ENCODE results near the gene MED27. TPM values are rescaled to one million over a fixed set of nuclear protein-coding genes. Genes with fewer than 3 reads are reported as not detected.

The MED27 gene
- total RNA-seq, 2 experiments from 2014 or later: 32.5 TPM

GRCh38 chr9:131826966-131827525 lies 252.6 kb downstream of the MED27 start:
- no peak overlapping the region for H3K27ac Mint-ChIP-seq
- H3K4me1 Mint-ChIP-seq (ENCODE audit: low read depth): no peaks in the 10 kb centered on the region
- no peak for DNase-seq
- no peaks in the 10 kb centered on the region for H3K36me3 Mint-ChIP-seq (ENCODE audit: low read depth)
- no peak for ATAC-seq
- H3K9me3 Mint-ChIP-seq: no peaks in the 10 kb centered on the region
- POLR2A ChIA-PET: no interaction called here
- no peak overlapping the region for H3K4me3 Mint-ChIP-seq
- intact Hi-C loops (cut with micrococcal nuclease): no loop called here
- TF ChIP-seq, protein P1, sequence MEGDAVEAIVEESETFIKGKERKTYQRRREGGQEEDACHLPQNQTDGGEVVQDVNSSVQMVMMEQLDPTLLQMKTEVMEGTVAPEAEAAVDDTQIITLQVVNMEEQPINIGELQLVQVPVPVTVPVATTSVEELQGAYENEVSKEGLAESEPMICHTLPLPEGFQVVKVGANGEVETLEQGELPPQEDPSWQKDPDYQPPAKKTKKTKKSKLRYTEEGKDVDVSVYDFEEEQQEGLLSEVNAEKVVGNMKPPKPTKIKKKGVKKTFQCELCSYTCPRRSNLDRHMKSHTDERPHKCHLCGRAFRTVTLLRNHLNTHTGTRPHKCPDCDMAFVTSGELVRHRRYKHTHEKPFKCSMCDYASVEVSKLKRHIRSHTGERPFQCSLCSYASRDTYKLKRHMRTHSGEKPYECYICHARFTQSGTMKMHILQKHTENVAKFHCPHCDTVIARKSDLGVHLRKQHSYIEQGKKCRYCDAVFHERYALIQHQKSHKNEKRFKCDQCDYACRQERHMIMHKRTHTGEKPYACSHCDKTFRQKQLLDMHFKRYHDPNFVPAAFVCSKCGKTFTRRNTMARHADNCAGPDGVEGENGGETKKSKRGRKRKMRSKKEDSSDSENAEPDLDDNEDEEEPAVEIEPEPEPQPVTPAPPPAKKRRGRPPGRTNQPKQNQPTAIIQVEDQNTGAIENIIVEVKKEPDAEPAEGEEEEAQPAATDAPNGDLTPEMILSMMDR (IDR thresholded peaks at IDR 0.05): no peak
- H3K27me3 Mint-ChIP-seq: peaks cover 7% of the 10 kb centered on the region
- CTCF ChIA-PET: interaction anchor here (1.3 kb wide), 1 partner anchor 64 kb away, joined by 3 read pairs; no protein-coding TSS in a partner anchor

DNA sequence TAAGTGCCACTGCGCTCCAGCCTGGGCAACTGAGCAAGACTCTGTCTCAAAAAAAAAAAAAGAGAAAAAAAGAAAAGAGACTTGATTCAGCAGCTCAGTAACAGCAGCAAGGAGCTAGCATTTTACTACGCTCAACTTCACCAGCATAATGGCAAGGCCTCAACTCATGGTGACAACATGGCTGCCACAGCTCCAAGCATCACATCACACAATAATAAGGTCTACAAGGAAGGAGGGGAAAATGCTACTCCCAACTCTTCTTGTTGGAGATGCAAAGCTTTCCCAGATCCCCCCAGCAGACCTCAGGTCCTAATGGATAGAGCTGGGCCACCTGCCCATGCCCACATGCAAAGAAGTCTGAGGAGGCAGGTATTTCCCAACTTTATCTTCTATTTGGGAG lies 253.6 kb downstream of the MED27 start:
- Mint-ChIP-seq H3K36me3 (ENCODE audit: low read depth) (no peaks in the 10 kb centered on the region), H3K27ac (no peak overlapping the region), H3K4me3 (no peak overlapping the region), H3K4me1 (ENCODE audit: low read depth) (no peaks in the 10 kb centered on the region), H3K27me3 (peaks cover 7% of the 10 kb centered on the region), H3K9me3 (no peaks in the 10 kb centered on the region)
- TF ChIP-seq, protein P1 (IDR thresholded peaks at IDR 0.05): no peak
- no peak for ATAC-seq
- CTCF ChIA-PET: interaction anchor here (0.9 kb wide), 1 partner anchor 344 kb away, joined by 3 read pairs; no protein-coding TSS in a partner anchor
- intact Hi-C loops (cut with micrococcal nuclease): no loop called here
- no peak for DNase-seq
- POLR2A ChIA-PET: no interaction called here

DNA sequence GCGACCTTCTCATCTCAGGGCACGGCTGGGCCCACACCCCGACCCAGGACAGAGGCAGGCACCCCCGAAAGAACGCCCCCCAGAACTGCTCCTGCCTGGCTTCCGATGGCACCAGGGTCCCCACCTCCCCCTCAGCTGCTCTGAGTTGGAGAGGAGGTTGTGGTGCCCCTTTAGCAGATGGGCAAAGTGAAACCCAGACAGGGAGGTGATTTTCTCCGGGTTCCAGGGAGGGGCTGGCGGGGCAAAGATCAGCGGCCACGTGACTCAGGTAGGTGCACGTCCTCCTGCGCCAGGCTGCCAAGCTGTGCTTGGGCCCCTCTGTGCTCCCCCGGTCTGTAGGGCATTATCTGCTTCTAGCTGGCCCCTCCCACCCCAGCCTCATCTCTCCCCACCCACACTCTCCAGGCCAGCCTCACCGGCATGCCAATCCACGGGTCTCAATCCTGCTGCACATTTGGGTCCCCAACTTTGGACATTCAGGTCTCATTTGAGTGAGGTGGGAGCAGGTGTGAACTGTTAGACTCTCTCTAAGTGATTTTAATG lies 254.6 kb downstream of the MED27 start:
- CTCF ChIA-PET: interaction anchor here (0.9 kb wide), 1 partner anchor 345 kb away, joined by 3 read pairs; no protein-coding TSS in a partner anchor
- no peaks in the 10 kb centered on the region for H3K9me3 Mint-ChIP-seq
- H3K27me3 Mint-ChIP-seq: peaks cover 12% of the 10 kb centered on the region
- H3K4me1 Mint-ChIP-seq (ENCODE audit: low read depth): no peaks in the 10 kb centered on the region
- no peak overlapping the region for H3K27ac Mint-ChIP-seq
- DNase-seq: no peak
- POLR2A ChIA-PET: no interaction called here
- TF ChIP-seq, protein P1 (IDR thresholded peaks at IDR 0.05): no peak
- H3K36me3 Mint-ChIP-seq (ENCODE audit: low read depth): no peaks in the 10 kb centered on the region
- no peak overlapping the region for H3K4me3 Mint-ChIP-seq
- ATAC-seq: no peak
- intact Hi-C loops (cut with micrococcal nuclease): no loop called here

- ChIA-PET CTCF (no interaction called here), POLR2A (interaction anchor here (1.2 kb wide), 1 partner anchor 15 kb away, joined by 3 read pairs; no protein-coding TSS in a partner anchor)
- intact Hi-C loops (cut with micrococcal nuclease): no loop called here
- no peaks in the 10 kb centered on the region for H3K9me3 Mint-ChIP-seq
- H3K36me3 Mint-ChIP-seq (ENCODE audit: low read depth): no peaks in the 10 kb centered on the region
- DNase-seq (no peak), ATAC-seq (no peak)
- H3K4me1 Mint-ChIP-seq (ENCODE audit: low read depth): no peaks in the 10 kb centered on the region
- peaks cover 13% of the 10 kb centered on the region for H3K27me3 Mint-ChIP-seq
- H3K4me3 Mint-ChIP-seq: no peak overlapping the region
- TF ChIP-seq, protein P1 (IDR thresholded peaks at IDR 0.05): no peak
- H3K27ac Mint-ChIP-seq: no peak overlapping the region
Observed at GRCh38 chr9:131824155-131824594, 255.5 kb downstream of the MED27 start.

- Mint-ChIP-seq H3K9me3 (no peaks in the 10 kb centered on the region), H3K36me3 (ENCODE audit: low read depth) (no peaks in the 10 kb centered on the region), H3K4me1 (ENCODE audit: low read depth) (no peaks in the 10 kb centered on the region), H3K27me3 (peaks cover 13% of the 10 kb centered on the region), H3K27ac (no peak overlapping the region), H3K4me3 (no peak overlapping the region)
- intact Hi-C loops (cut with micrococcal nuclease): no loop called here
- ChIA-PET CTCF (no interaction called here), POLR2A (interaction anchor here (1.2 kb wide), 1 partner anchor 16 kb away, joined by 3 read pairs; no protein-coding TSS in a partner anchor)
- no peak for DNase-seq
- TF ChIP-seq, protein P1 (IDR thresholded peaks at IDR 0.05): no peak
- no peak for ATAC-seq
Observed at GRCh38 chr9:131823701-131824146, 255.9 kb downstream of the MED27 start.
